ENCODE measurements around the gene TUBA4B. TPM values are rescaled to one million over a fixed set of nuclear protein-coding genes. Genes with fewer than 3 reads are reported as not detected.

TUBA4B gene
- total and polyA plus RNA-seq, 2 donors from 2014 or later: 0.98 to 15.4 TPM

- intact Hi-C loops (cut with DNase I): loop anchor here (10.0 kb wide), 1 partner anchor 125 kb away; the partner anchor contains the start of gene NHEJ1
- no peaks in the 10 kb centered on the region for H3K27me3 ChIP-seq (ENCODE audit: control insufficient read depth, insufficient read depth, low read length)
- no peak for TF ChIP-seq CTCF (IDR thresholded peaks at IDR 0.05; ENCODE audit: borderline replicate concordance, extremely low read depth, insufficient read depth)
- peaks cover 0 to 9% (median 0%) of the 10 kb centered on the region in 3 donors for H3K4me1 ChIP-seq (ENCODE audit: control insufficient read depth in 2 of 3, insufficient read depth in 2 of 3, low read depth in 1 of 3, low read length in 3 of 3)
- peak overlapping the region in 1 of 2 donors; percentile 45 for H3K27ac ChIP-seq (ENCODE audit: low read depth in 2 of 2, low read length in 2 of 2)
- no peaks in the 10 kb centered on the region for H3K36me3 ChIP-seq (ENCODE audit: control insufficient read depth in 2 of 3, insufficient read depth in 3 of 3, low read length in 3 of 3)
- H3K9ac ChIP-seq (ENCODE audit: low read length in 3 of 3): no peak overlapping the region
- DNase-seq (peak in 3 of 5 donors; percentile 47 to 87 (median 51)), FAIRE-seq (no peak)
- no peaks in the 10 kb centered on the region for H3K9me3 ChIP-seq (ENCODE audit: control insufficient read depth in 2 of 3, insufficient read depth in 1 of 3, low read length in 3 of 3)
- H3K4me3 ChIP-seq (ENCODE audit: low read length in 3 of 3): no peak overlapping the region
These were observed 36.7 kb downstream of the TUBA4B start for GRCh38 chr2:219289537-219290361.

- intact Hi-C loops (cut with DNase I): no loop called here
- no peak overlapping the region for H3K9ac ChIP-seq (ENCODE audit: low read length in 3 of 3)
- peaks cover 0 to 12% (median 3%) of the 10 kb centered on the region in 3 donors for H3K4me1 ChIP-seq (ENCODE audit: control insufficient read depth in 2 of 3, insufficient read depth in 2 of 3, low read depth in 1 of 3, low read length in 3 of 3)
- TF ChIP-seq CTCF (IDR thresholded peaks at IDR 0.05; ENCODE audit: borderline replicate concordance, extremely low read depth, insufficient read depth): no peak
- no peak overlapping the region for H3K4me3 ChIP-seq (ENCODE audit: low read length in 3 of 3)
- H3K36me3 ChIP-seq (ENCODE audit: control insufficient read depth in 2 of 3, insufficient read depth in 3 of 3, low read length in 3 of 3): no peaks in the 10 kb centered on the region
- FAIRE-seq (no peak), DNase-seq (peak in 1 of 5 donors; percentile 33)
- H3K9me3 ChIP-seq (ENCODE audit: control insufficient read depth in 2 of 3, insufficient read depth in 1 of 3, low read length in 3 of 3): no peaks in the 10 kb centered on the region
- H3K27me3 ChIP-seq (ENCODE audit: control insufficient read depth, insufficient read depth, low read length): no peaks in the 10 kb centered on the region
- no peak overlapping the region for H3K27ac ChIP-seq (ENCODE audit: low read depth in 2 of 2, low read length in 2 of 2)
These were observed 37.5 kb downstream of the TUBA4B start for GRCh38 chr2:219290381-219291171.

- peak in 1 of 5 donors; percentile 28 for DNase-seq
- no peak for FAIRE-seq
- TF ChIP-seq CTCF (IDR thresholded peaks at IDR 0.05; ENCODE audit: borderline replicate concordance, extremely low read depth, insufficient read depth): no peak
- Histone ChIP-seq H3K9ac (ENCODE audit: low read length in 3 of 3) (no peak overlapping the region), H3K27ac (ENCODE audit: low read depth in 2 of 2, low read length in 2 of 2) (no peak overlapping the region), H3K4me1 (ENCODE audit: control insufficient read depth in 2 of 3, insufficient read depth in 2 of 3, low read depth in 1 of 3, low read length in 3 of 3) (peaks cover 0 to 9% (median 3%) of the 10 kb centered on the region in 3 donors), H3K9me3 (ENCODE audit: control insufficient read depth in 2 of 3, insufficient read depth in 1 of 3, low read length in 3 of 3) (no peaks in the 10 kb centered on the region), H3K36me3 (ENCODE audit: control insufficient read depth in 2 of 3, insufficient read depth in 3 of 3, low read length in 3 of 3) (no peaks in the 10 kb centered on the region), H3K27me3 (ENCODE audit: control insufficient read depth, insufficient read depth, low read length) (no peaks in the 10 kb centered on the region), H3K4me3 (ENCODE audit: low read length in 3 of 3) (no peak overlapping the region)
- intact Hi-C loops (cut with DNase I): no loop called here
These were observed 38.4 kb downstream of the TUBA4B start for GRCh38 chr2:219291394-219291793.

Measured in kidney (tissue), 14 donors.